ENCODE data around the gene ACAP3.

ACAP3 gene

GRCh38 chr1:1307923-1308755 is at the start of gene ACAP3, which contains the start of gene PUSL1:
Gene ACAP3 (minus strand): TSS chr1:1307930. CDS start chr1:1307815, 115 bp downstream.
Gene PUSL1 (plus strand): TSS chr1:1308597. CDS start chr1:1308644, 47 bp downstream.
- Histone ChIP-seq H3K79me2 (ENCODE audit: insufficient read depth, low read length) (peaks cover 37% of the 10 kb centered on the region), H3F3A (ENCODE audit: low read depth) (no peaks in the 10 kb centered on the region; the same call in 1 of the 2 replicates), H3K4me2 (ENCODE audit: low read depth, low read length, poor library complexity, severe bottlenecking) (peak within 1 kb of the TSS; percentile 87), H4K20me1 (ENCODE audit: insufficient read depth, low read length, poor library complexity, severe bottlenecking) (peaks cover 33% of the 10 kb centered on the region), H3K36me3 (ENCODE audit: insufficient read depth, low read length) (peaks cover 18% of the 10 kb centered on the region; the same call in 1 of the 2 replicates), H2AFZ (ENCODE audit: low read length) (peak within 1 kb of the TSS; percentile 99), H3K9me3 (ENCODE audit: insufficient read depth, low read depth, low read length) (no peaks in the 10 kb centered on the region), H3K9me2 (replicated peaks; ENCODE audit: low read depth, low read length) (no peaks in the 10 kb centered on the region), H3K4me3 (ENCODE audit: low read length, poor library complexity, severe bottlenecking) (peak within 1 kb of the TSS; percentile 98), H3K9ac (ENCODE audit: low read depth, low read length, poor library complexity, severe bottlenecking) (peak within 1 kb of the TSS; percentile 96), H3K4me1 (ENCODE audit: insufficient read depth, low read length, poor library complexity, severe bottlenecking) (peaks cover 30% of the 10 kb centered on the region), H3K27me3 (ENCODE audit: insufficient read depth, low read length, poor library complexity, severe bottlenecking) (no peaks in the 10 kb centered on the region)
- TF ChIP-seq CTCF (conservative IDR thresholded peaks at IDR 0.05; ENCODE audit: low read length) (no peak), EZH2phosphoT487 (IDR thresholded peaks at IDR 0.05; ENCODE audit: borderline replicate concordance) (no peak)

GRCh38 chr1:1356796-1357401 is 49.2 kb upstream of the ACAP3 start:
- no peak for TF ChIP-seq EZH2phosphoT487 (IDR thresholded peaks at IDR 0.05; ENCODE audit: borderline replicate concordance)
- no peak for TF ChIP-seq CTCF (conservative IDR thresholded peaks at IDR 0.05; ENCODE audit: low read length)
- no peaks in the 10 kb centered on the region for H3K36me3 ChIP-seq (ENCODE audit: insufficient read depth, low read length)
- H3K4me1 ChIP-seq (ENCODE audit: insufficient read depth, low read length, poor library complexity, severe bottlenecking): no peaks in the 10 kb centered on the region
- H3K9ac ChIP-seq (ENCODE audit: low read depth, low read length, poor library complexity, severe bottlenecking): no peak overlapping the region
- no peaks in the 10 kb centered on the region for H3K27me3 ChIP-seq (ENCODE audit: insufficient read depth, low read length, poor library complexity, severe bottlenecking)
- no peak overlapping the region for H3K4me2 ChIP-seq (ENCODE audit: low read depth, low read length, poor library complexity, severe bottlenecking)
- no peaks in the 10 kb centered on the region for H3F3A ChIP-seq (ENCODE audit: low read depth)
- no peaks in the 10 kb centered on the region for H3K9me3 ChIP-seq (ENCODE audit: insufficient read depth, low read depth, low read length)
- H3K9me2 ChIP-seq (replicated peaks; ENCODE audit: low read depth, low read length): no peaks in the 10 kb centered on the region
- H4K20me1 ChIP-seq (ENCODE audit: insufficient read depth, low read length, poor library complexity, severe bottlenecking): no peaks in the 10 kb centered on the region
- no peak overlapping the region for H2AFZ ChIP-seq (ENCODE audit: low read length)
- H3K4me3 ChIP-seq (ENCODE audit: low read length, poor library complexity, severe bottlenecking): no peak overlapping the region
- H3K79me2 ChIP-seq (ENCODE audit: insufficient read depth, low read length): no peaks in the 10 kb centered on the region

GRCh38 chr1:1356166-1356795 is 48.6 kb upstream of the ACAP3 start:
- TF ChIP-seq CTCF (conservative IDR thresholded peaks at IDR 0.05; ENCODE audit: low read length): no peak
- TF ChIP-seq EZH2phosphoT487 (IDR thresholded peaks at IDR 0.05; ENCODE audit: borderline replicate concordance): no peak
- Histone ChIP-seq H3K4me3 (ENCODE audit: low read length, poor library complexity, severe bottlenecking) (no peak overlapping the region), H3K4me1 (ENCODE audit: insufficient read depth, low read length, poor library complexity, severe bottlenecking) (no peaks in the 10 kb centered on the region), H3K4me2 (ENCODE audit: low read depth, low read length, poor library complexity, severe bottlenecking) (no peak overlapping the region), H4K20me1 (ENCODE audit: insufficient read depth, low read length, poor library complexity, severe bottlenecking) (no peaks in the 10 kb centered on the region), H3K9ac (ENCODE audit: low read depth, low read length, poor library complexity, severe bottlenecking) (no peak overlapping the region), H3K36me3 (ENCODE audit: insufficient read depth, low read length) (no peaks in the 10 kb centered on the region), H3K9me2 (replicated peaks; ENCODE audit: low read depth, low read length) (no peaks in the 10 kb centered on the region), H3K27me3 (ENCODE audit: insufficient read depth, low read length, poor library complexity, severe bottlenecking) (no peaks in the 10 kb centered on the region), H3K9me3 (ENCODE audit: insufficient read depth, low read depth, low read length) (no peaks in the 10 kb centered on the region), H2AFZ (ENCODE audit: low read length) (no peak overlapping the region), H3F3A (ENCODE audit: low read depth) (no peaks in the 10 kb centered on the region), H3K79me2 (ENCODE audit: insufficient read depth, low read length) (no peaks in the 10 kb centered on the region)

All from Loucy (cell line).